NCI-H82 (cell line): Measurements from ENCODE around the gene INF2.

Experiments used
- DNase-seq: peaks from one replicate; lab custom pipeline; 2025; lab: John Stamatoyannopoulos, UW

The INF2 gene

GRCh38 chr14:104751539-104752422 lies 62.4 kb downstream of the INF2 start:
- DNase-seq, result no peak

- no peak for DNase-seq
These were observed 63.0 kb downstream of the INF2 start for GRCh38 chr14:104752423-104752734.

- DNase-seq, result peak; percentile 99
These were observed 63.5 kb downstream of the INF2 start, which contains the start of gene SIVA1 for GRCh38 chr14:104752735-104753527. TSS of gene SIVA1 (plus strand) at chr14:104753147. CDS start at chr14:104753202, 55 bp downstream.

- no peak for DNase-seq
These were observed 64.3 kb downstream of the INF2 start for GRCh38 chr14:104753528-104754212.

- no peak for DNase-seq
These were observed 64.9 kb downstream of the INF2 start for GRCh38 chr14:104754213-104754851.

- no peak for DNase-seq
These were observed 66.2 kb downstream of the INF2 start for GRCh38 chr14:104755621-104756020.

- no peak for DNase-seq
These were observed 67.2 kb downstream of the INF2 start for GRCh38 chr14:104756477-104757237.

- no peak for DNase-seq
These were observed 67.8 kb downstream of the INF2 start for GRCh38 chr14:104757238-104757585.

GRCh38 chr14:104757681-104758392 lies 68.4 kb downstream of the INF2 start:
- no peak for DNase-seq

- no peak for DNase-seq
These were observed 69.9 kb downstream of the INF2 start for GRCh38 chr14:104758981-104759969.

- DNase-seq, result no peak
These were observed 76.1 kb downstream of the INF2 start for GRCh38 chr14:104765517-104765916.

- DNase-seq, result no peak
These were observed 76.9 kb downstream of the INF2 start for GRCh38 chr14:104766256-104766862.

- DNase-seq, result no peak
These were observed 77.6 kb downstream of the INF2 start for GRCh38 chr14:104766863-104767633.

- no peak for DNase-seq
These were observed 78.2 kb downstream of the INF2 start for GRCh38 chr14:104767634-104767918.

GRCh38 chr14:104768437-104769323 lies 79.3 kb downstream of the INF2 start:
- peak; percentile 83 for DNase-seq

GRCh38 chr14:104769324-104770071 lies 80.1 kb downstream of the INF2 start:
- no peak for DNase-seq
